ENCODE data around the gene TMEM253.

TMEM253 gene

GRCh38 chr14:21071225-21072030, 29.4 kb upstream of the TMEM253 start:
- peak; percentile 56 to 76 for DNase-seq

GRCh38 chr14:21072031-21072473, 28.8 kb upstream of the TMEM253 start:
- DNase-seq: peak in 1 of 2 donors; percentile 32

GRCh38 chr14:21072781-21073339, 28.0 kb upstream of the TMEM253 start:
- no peak for DNase-seq

GRCh38 chr14:21073921-21074320, 26.9 kb upstream of the TMEM253 start:
- DNase-seq: no peak

GRCh38 chr14:21074398-21075272, 26.2 kb upstream of the TMEM253 start:
- no peak for DNase-seq

GRCh38 chr14:21075719-21076437, 25.0 kb upstream of the TMEM253 start:
- no peak for DNase-seq

GRCh38 chr14:21077672-21078071, 23.2 kb upstream of the TMEM253 start:
- DNase-seq: no peak

GRCh38 chr14:21078287-21078686, 22.6 kb upstream of the TMEM253 start:
- no peak for DNase-seq

- DNase-seq: no peak
Measured at GRCh38 chr14:21078726-21079125, 22.1 kb upstream of the TMEM253 start.

GRCh38 chr14:21081521-21082142, 19.2 kb upstream of the TMEM253 start:
- DNase-seq: no peak

- no peak for DNase-seq
Measured at GRCh38 chr14:21083565-21084325, 17.1 kb upstream of the TMEM253 start.

GRCh38 chr14:21084396-21084795, 16.5 kb upstream of the TMEM253 start:
- DNase-seq: no peak

- DNase-seq: peak in 1 of 2 donors; percentile 54
Measured at GRCh38 chr14:21084998-21085853, 15.6 kb upstream of the TMEM253 start.

GRCh38 chr14:21086908-21087293, 14.0 kb upstream of the TMEM253 start:
- no peak for DNase-seq

- peak; percentile 95 to 97 for DNase-seq
Measured at GRCh38 chr14:21087294-21088091, 13.4 kb upstream of the TMEM253 start.

GRCh38 chr14:21088687-21089086, 12.2 kb upstream of the TMEM253 start:
- DNase-seq: no peak

GRCh38 chr14:21089271-21089670, 11.6 kb upstream of the TMEM253 start:
- DNase-seq: no peak

- DNase-seq: no peak
Measured at GRCh38 chr14:21089877-21090193, 11.0 kb upstream of the TMEM253 start.

GRCh38 chr14:21090194-21090939, 10.5 kb upstream of the TMEM253 start:
- DNase-seq: peak in 1 of 2 donors; percentile 42
